K562 (cell line): ENCODE measurements around the gene AFF3.

Experiments
- ETV5 ChIP-seq: sonication (generic); formaldehyde crosslinking; IDR thresholded peaks from 2 replicates; pipeline ENCODE4 v1.4.0; 2020; ENCODE audit warnings: low read depth, mild to moderate bottlenecking, missing genetic modification reagents
- FOXJ3 ChIP-seq: sonication (generic); formaldehyde crosslinking; IDR thresholded peaks from 2 replicates; pipeline ENCODE4 v1.4.0; 2020; ENCODE audit warnings: mild to moderate bottlenecking, missing genetic modification reagents
- FOXK1 ChIP-seq: sonication (generic); formaldehyde crosslinking; IDR thresholded peaks from 2 replicates; pipeline ENCODE4 v1.8.0; 2022; ENCODE audit warnings: missing genetic modification reagents, mild to moderate bottlenecking, borderline replicate concordance
- NFE2L1 ChIP-seq: fragments of 450-650 bp; IDR thresholded peaks from 2 replicates; pipeline ENCODE4 v1.6.1; 2016; ENCODE audit warnings: missing genetic modification characterization, low read depth, mild to moderate bottlenecking, missing compliant biosample characterization, moderate library complexity, borderline replicate concordance
- POLR2A ChIP-seq: fragments of 450-650 bp; conservative IDR thresholded peaks from 2 replicates; pipeline ENCODE4 v1.6.1; 2016
- TAF1 ChIP-seq: IDR thresholded peaks from 2 replicates; pipeline ENCODE4 v1.6.1; 2011; ENCODE audit warnings: mild to moderate bottlenecking, low read length, moderate library complexity; ENCODE audit not compliant: insufficient read depth, control insufficient read depth, severe bottlenecking; ENCODE audit errors: extremely low read depth
- ZBTB8A ChIP-seq: fragments of 450-650 bp; IDR thresholded peaks from 2 replicates; pipeline ENCODE4 v1.6.1; 2018; ENCODE audit warnings: mild to moderate bottlenecking, moderate library complexity; ENCODE audit not compliant: partially characterized antibody
- ZNF175 ChIP-seq: fragments of 200-800 bp; sonication (Bioruptor generic); IDR thresholded peaks from 2 replicates; pipeline ENCODE4 v1.6.1; 2016; ENCODE audit warnings: low read depth, mild to moderate bottlenecking, missing genetic modification characterization, missing compliant biosample characterization
- ZNF830 ChIP-seq: fragments of 250-450 bp; sonication (Bioruptor Pico); IDR thresholded peaks from 2 replicates; pipeline ENCODE4 v1.5.0; 2021; ENCODE audit warnings: mild to moderate bottlenecking
- TF ChIP-seq, protein P1 (sequence below), 3 experiments: IDR thresholded peaks in 2 of 3; conservative IDR thresholded peaks in 1 of 3; 2 replicates each; pipeline ENCODE4 v1.5.1; 2011 to 2012; ENCODE audit warnings: low read length in 3 of 3, mild to moderate bottlenecking in 3 of 3, control low read depth in 2 of 3, improper control_type of control experiment in 1 of 3, inconsistent platforms in 1 of 3, low read depth in 1 of 3, mixed read lengths in 1 of 3, moderate library complexity in 1 of 3; ENCODE audit not compliant: insufficient read depth in 2 of 3

DNA sequence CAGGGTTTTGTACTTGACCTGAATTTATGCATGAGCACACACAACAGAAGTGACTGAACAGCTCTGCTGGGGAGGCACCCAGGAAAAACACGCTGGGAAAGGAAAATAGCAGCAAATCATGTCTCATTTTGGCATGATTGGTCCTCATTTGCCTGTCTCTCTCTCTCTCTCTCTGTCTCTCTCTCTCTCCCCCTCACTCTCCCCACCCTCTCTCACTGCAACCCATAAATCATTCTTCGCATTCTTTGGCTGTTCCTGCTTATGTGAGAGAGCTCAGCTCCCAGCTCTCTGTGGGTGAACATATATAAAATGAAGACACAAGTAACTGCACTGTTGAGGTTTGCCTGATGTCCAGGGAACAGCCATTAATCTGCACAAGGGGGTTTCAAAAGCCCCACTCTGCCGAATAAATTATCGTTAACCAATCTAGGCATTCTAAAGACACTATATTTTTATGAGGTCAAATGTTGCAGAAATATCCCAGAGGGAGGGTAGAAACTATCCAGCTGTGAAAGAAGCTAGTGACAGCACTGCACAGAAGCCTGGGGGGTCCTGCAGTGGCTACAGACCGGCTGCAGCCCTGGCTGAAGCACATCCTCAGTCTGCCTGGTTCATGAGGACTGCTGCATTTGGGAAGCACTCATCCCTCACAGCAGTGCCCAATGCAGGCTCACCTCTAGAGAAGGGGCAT lies 260.3 kb downstream of the AFF3 start:
- TF ChIP-seq ZNF175 (CRISPR knock-in tag), result no peak
- TF ChIP-seq ZBTB8A, result no peak
- TF ChIP-seq ZNF830 (CRISPR knock-in tag), result no peak
- TF ChIP-seq, protein P1, sequence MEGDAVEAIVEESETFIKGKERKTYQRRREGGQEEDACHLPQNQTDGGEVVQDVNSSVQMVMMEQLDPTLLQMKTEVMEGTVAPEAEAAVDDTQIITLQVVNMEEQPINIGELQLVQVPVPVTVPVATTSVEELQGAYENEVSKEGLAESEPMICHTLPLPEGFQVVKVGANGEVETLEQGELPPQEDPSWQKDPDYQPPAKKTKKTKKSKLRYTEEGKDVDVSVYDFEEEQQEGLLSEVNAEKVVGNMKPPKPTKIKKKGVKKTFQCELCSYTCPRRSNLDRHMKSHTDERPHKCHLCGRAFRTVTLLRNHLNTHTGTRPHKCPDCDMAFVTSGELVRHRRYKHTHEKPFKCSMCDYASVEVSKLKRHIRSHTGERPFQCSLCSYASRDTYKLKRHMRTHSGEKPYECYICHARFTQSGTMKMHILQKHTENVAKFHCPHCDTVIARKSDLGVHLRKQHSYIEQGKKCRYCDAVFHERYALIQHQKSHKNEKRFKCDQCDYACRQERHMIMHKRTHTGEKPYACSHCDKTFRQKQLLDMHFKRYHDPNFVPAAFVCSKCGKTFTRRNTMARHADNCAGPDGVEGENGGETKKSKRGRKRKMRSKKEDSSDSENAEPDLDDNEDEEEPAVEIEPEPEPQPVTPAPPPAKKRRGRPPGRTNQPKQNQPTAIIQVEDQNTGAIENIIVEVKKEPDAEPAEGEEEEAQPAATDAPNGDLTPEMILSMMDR (IDR thresholded peaks at IDR 0.05 in 2 of 3, conservative IDR thresholded peaks at IDR 0.05 in 1 of 3; ENCODE audit: insufficient read depth in 2 of 3, low read depth in 1 of 3, low read length in 3 of 3), result no peak
- no peak for TF ChIP-seq NFE2L1
- no peak for TF ChIP-seq TAF1
- no peak for TF ChIP-seq FOXJ3 (CRISPR knock-in tag)
- TF ChIP-seq POLR2A, result no peak
- no peak for TF ChIP-seq FOXK1
- TF ChIP-seq ETV5 (CRISPR knock-in tag), result no peak
